ENCODE measurements around the gene TBRG4. TPM values are rescaled to one million over a fixed set of nuclear protein-coding genes. Genes with fewer than 3 reads are reported as not detected.

Gene TBRG4
- total and polyA plus RNA-seq, 2 donors (not counting 3 experiments of a cell fraction or from before 2014, with no cell fraction given), result 43.7 to 56.7 TPM

GRCh38 chr7:45068236-45069023, 43.1 kb downstream of the TBRG4 start:
- TF ChIP-seq CTCF (IDR thresholded peaks at IDR 0.05; ENCODE audit: extremely low read depth in 1 of 2, insufficient read depth in 1 of 2, low read depth in 1 of 2, low read length in 2 of 2), result no peak
- TF ChIP-seq MYC (IDR thresholded peaks at IDR 0.05; ENCODE audit: low read depth, low read length), result no peak
- TF ChIP-seq POLR2AphosphoS5 (IDR thresholded peaks at IDR 0.05; ENCODE audit: insufficient read depth, low read depth, low read length), result no peak
- no peak for TF ChIP-seq MAX (IDR thresholded peaks at IDR 0.05; ENCODE audit: insufficient read depth, insufficient read length)
- no peak for TF ChIP-seq GATA2 (IDR thresholded peaks at IDR 0.05; ENCODE audit: insufficient read depth, insufficient read length, low read depth, low read length)
- no peak for TF ChIP-seq EZH2 (IDR thresholded peaks at IDR 0.05; ENCODE audit: borderline replicate concordance, low read depth, low read length, severe bottlenecking)
- no peak for TF ChIP-seq JUN (IDR thresholded peaks at IDR 0.05; ENCODE audit: borderline replicate concordance, insufficient read depth, insufficient read length, low read depth)
- TF ChIP-seq FOS (IDR thresholded peaks at IDR 0.05; ENCODE audit: borderline replicate concordance, insufficient read depth, low read length), result no peak
- no peak for TF ChIP-seq POLR2A (IDR thresholded peaks at IDR 0.05; ENCODE audit: low read depth, low read length)
- intact Hi-C loops (cut with micrococcal nuclease) (no loop called here), dilution Hi-C loops (cut with MboI; ENCODE audit: extremely low pct_ligation_motif_present, low sequenced_read_pairs) (no loop called here)
- no peaks in the 10 kb centered on the region for H3K27me3 ChIP-seq (ENCODE audit: control insufficient read depth in 2 of 2, insufficient read depth in 2 of 2, low read length in 2 of 2)
- peaks cover 4 to 28% of the 10 kb centered on the region in 2 experiments for H3K36me3 ChIP-seq (ENCODE audit: control insufficient read depth in 2 of 2, extremely low read depth in 1 of 2, insufficient read depth in 2 of 2, low read length in 2 of 2)
- no peaks in the 10 kb centered on the region for H3K9me3 ChIP-seq (replicated peaks; ENCODE audit: control insufficient read depth, insufficient read depth, low read length)
- H3K79me2 ChIP-seq (ENCODE audit: control insufficient read depth, insufficient read depth, low read length), result peaks cover 2% of the 10 kb centered on the region
- no peak overlapping the region for H2AFZ ChIP-seq (ENCODE audit: low read depth, low read length)
- H3K4me3 ChIP-seq (replicated peaks in 1 of 3; ENCODE audit: insufficient read depth in 1 of 3, low read depth in 1 of 3, low read length in 3 of 3), result no peak overlapping the region
- H3K9ac ChIP-seq (replicated peaks; ENCODE audit: extremely low read depth, insufficient read depth, low read length), result no peak overlapping the region
- POLR2A ChIA-PET, result no interaction called here
- H3K4me1 ChIP-seq (ENCODE audit: control insufficient read depth, extremely low read depth, insufficient read depth, low read length), result no peaks in the 10 kb centered on the region
- no peaks in the 10 kb centered on the region for H3K9me1 ChIP-seq (replicated peaks; ENCODE audit: control insufficient read depth, extremely low read depth, insufficient read depth, low read length)
- CTCF ChIA-PET, result no interaction called here
- H3K27ac ChIP-seq (ENCODE audit: insufficient read depth, low read depth, low read length), result no peak overlapping the region
- BruUV-seq (replicated peaks), result no TSS peak
- H3K4me2 ChIP-seq (ENCODE audit: insufficient read depth, low read length), result no peak overlapping the region
- H4K20me1 ChIP-seq (replicated peaks; ENCODE audit: control insufficient read depth, extremely low read depth, insufficient read depth, low read length), result no peaks in the 10 kb centered on the region
- DNase-seq (ENCODE audit: low read depth, low spot score), result no peak
- no peak for FAIRE-seq
